Small intestine (tissue), 7 donors: ENCODE results near the gene DCUN1D1. TPM values are rescaled to one million over a fixed set of nuclear protein-coding genes. Genes with fewer than 3 reads are reported as not detected.

Experiments
- DNase-seq, 2 donors: peaks; one replicate each; pipeline versions ENCODE4 v3.0.0 to v3.0.0-alpha.2; 2013
- FAIRE-seq: peaks from 2 replicates; lab custom pipeline; 2012; peaks lifted over from hg19 to GRCh38; lab: Jason Lieb, UNC
- H3K27ac ChIP-seq, 3 donors: one replicate each; pipeline ENCODE4 v1.5.1; 2013; ENCODE audit warnings: low read length in 2 of 3, mild to moderate bottlenecking in 2 of 3, control low read depth in 1 of 3, inconsistent platforms in 1 of 3, low read depth in 1 of 3, moderate library complexity in 1 of 3
- H3K27me3 ChIP-seq, 3 donors: one replicate each; pipeline ENCODE4 v1.6.1; 2013; ENCODE audit warnings: low read length in 3 of 3, inconsistent platforms in 1 of 3; ENCODE audit not compliant: control insufficient read depth in 3 of 3, insufficient read depth in 3 of 3
- H3K36me3 ChIP-seq, 3 donors: one replicate each; pipeline ENCODE4 v1.6.1; 2013; ENCODE audit warnings: low read length in 3 of 3, inconsistent platforms in 1 of 3, low read depth in 1 of 3, mild to moderate bottlenecking in 1 of 3, moderate library complexity in 1 of 3; ENCODE audit not compliant: control insufficient read depth in 3 of 3, insufficient read depth in 2 of 3
- H3K4me1 ChIP-seq, 3 donors: one replicate each; pipeline ENCODE4 v1.6.1; 2013; ENCODE audit warnings: low read length in 2 of 3, inconsistent platforms in 1 of 3, low read depth in 1 of 3, mild to moderate bottlenecking in 1 of 3, moderate library complexity in 1 of 3; ENCODE audit not compliant: control insufficient read depth in 3 of 3, insufficient read depth in 2 of 3
- H3K4me3 ChIP-seq, 3 donors: one replicate each; pipeline ENCODE4 v1.5.1; 2013; ENCODE audit warnings: low read length in 3 of 3, control low read depth in 1 of 3, inconsistent platforms in 1 of 3, low read depth in 1 of 3, mild to moderate bottlenecking in 1 of 3, moderate library complexity in 1 of 3
- H3K9me3 ChIP-seq, 2 donors: one replicate each; pipeline ENCODE4 v1.6.1; 2013; ENCODE audit warnings: low read depth in 1 of 2, low read length in 1 of 2; ENCODE audit not compliant: control insufficient read depth in 2 of 2, insufficient read depth in 1 of 2
- WGBS, 3 donors: extraction: QIAGEN DNeasy Blood & Tissue Kit; methylation state at CpG; one replicate each; pipeline ENCODE4 v1.1.7; 2013; 5-methylcytosine and 5-hydroxymethylcytosine counted together
- polyA plus RNA-seq, 4 donors: library from polyadenylated mRNA; stranded (reverse) in 3 of 4; unstranded in 1 of 4; fragments of 200-250 nt in 3 of 4; fragments of 120-200 nt in 1 of 4; gene quantifications; one replicate each; pipeline versions ENCODE4 v1.2.1 to v1.2.3, GENCODE V29; 2013
- donor health status: healthy with polysubstance abuse.
- donor health status: control.
- donor health status: control.
- donor health status: Bipolar disorder and iron deficiency.
- donor health status: healthy.

DCUN1D1 gene
- polyA plus RNA-seq, 4 donors = 9.2 to 40.0 (median 11.7) TPM

DNA sequence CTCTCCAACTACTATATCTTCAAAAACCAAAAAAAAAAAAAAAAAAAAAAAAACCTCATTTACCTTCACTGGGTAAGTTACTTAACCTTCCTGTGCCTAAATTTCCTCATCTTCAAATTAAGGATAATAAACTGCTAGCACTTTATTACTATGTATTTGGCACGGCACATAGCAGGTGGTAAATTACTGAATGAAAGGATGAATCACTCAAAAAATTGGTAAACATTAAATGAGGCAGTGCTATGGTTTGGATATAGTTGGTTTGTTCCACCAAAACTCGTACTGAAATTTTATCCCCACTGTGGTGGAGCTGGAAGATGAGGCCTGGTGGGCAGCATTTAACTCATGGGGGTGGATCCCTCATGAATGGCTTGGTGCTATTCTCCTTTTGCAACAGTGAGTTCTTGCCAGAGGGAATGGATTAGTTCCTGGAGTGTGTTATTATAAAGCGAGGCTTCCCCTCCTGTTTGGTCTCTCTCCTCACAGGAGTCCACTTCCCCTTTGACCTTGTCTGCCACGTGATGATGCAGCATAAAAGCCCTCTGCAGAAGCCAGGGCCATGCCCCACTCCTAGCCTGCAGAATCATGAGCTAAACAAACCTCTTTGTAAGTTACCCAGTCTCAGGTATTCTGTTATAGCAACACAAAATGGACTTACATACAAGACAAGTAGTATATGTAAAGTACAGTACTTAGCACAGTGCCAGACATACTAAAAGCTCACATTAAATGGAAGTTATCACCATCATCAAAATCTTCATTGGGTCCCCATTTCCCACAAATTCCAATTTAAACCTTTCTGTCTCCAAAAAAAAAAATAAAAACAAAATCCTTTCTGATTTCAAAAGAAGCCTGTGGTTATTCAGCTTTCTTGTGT lies 20.6 kb downstream of the DCUN1D1 start:
- no peaks in the 10 kb centered on the region for H3K27me3 ChIP-seq
- FAIRE-seq (peak; percentile 19), DNase-seq (no peak)
- peaks cover 0 to 22% (median 3%) of the 10 kb centered on the region in 3 donors for H3K36me3 ChIP-seq
- H3K4me1 ChIP-seq = no peaks in the 10 kb centered on the region
- WGBS, 3 donors = 39 to 51% (median 46%) methylated on average over 4 of the region's 4 CpGs
- no peak overlapping the region for H3K27ac ChIP-seq
- H3K9me3 ChIP-seq = no peaks in the 10 kb centered on the region
- no peak overlapping the region for H3K4me3 ChIP-seq

- H3K36me3 ChIP-seq = peaks cover 0 to 20% (median 3%) of the 10 kb centered on the region in 3 donors
- DNase-seq (no peak), FAIRE-seq (no peak)
- WGBS, 3 donors = 96 to 98% (median 98%) methylated on average over 4 of the region's 4 CpGs
- no peak overlapping the region for H3K4me3 ChIP-seq
- no peaks in the 10 kb centered on the region for H3K27me3 ChIP-seq
- H3K27ac ChIP-seq = no peak overlapping the region
- no peaks in the 10 kb centered on the region for H3K9me3 ChIP-seq
- no peaks in the 10 kb centered on the region for H3K4me1 ChIP-seq
Measured at GRCh38 chr3:182957676-182958266, 22.6 kb downstream of the DCUN1D1 start.

DNA sequence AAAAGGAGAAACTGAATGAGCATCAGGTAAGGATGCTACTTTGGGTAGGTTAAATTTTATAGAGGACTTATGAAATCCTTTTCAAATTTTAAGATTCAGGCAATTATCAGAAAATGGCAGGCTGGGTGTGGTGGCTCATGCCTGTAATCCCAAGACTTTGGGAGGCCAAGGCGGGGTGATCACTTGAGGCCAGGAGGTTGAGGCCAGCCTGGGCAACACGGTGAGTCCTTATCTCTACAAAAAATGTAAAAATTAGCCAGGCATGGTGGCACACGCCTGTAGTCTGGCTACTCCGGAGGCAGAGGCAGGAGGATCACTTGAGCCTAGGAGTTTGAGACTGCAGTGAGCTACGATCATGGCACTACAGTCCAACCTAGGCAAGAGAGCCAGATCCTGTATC lies 23.1 kb downstream of the DCUN1D1 start:
- Histone ChIP-seq H3K27me3 (no peaks in the 10 kb centered on the region), H3K4me3 (no peak overlapping the region), H3K27ac (no peak overlapping the region), H3K9me3 (no peaks in the 10 kb centered on the region), H3K36me3 (peaks cover 0 to 17% (median 3%) of the 10 kb centered on the region in 3 donors), H3K4me1 (no peaks in the 10 kb centered on the region)
- no peak for FAIRE-seq
- WGBS, 3 donors = 86 to 94% (median 89%) methylated on average over 5 of the region's 5 CpGs
- no peak for DNase-seq

DNA sequence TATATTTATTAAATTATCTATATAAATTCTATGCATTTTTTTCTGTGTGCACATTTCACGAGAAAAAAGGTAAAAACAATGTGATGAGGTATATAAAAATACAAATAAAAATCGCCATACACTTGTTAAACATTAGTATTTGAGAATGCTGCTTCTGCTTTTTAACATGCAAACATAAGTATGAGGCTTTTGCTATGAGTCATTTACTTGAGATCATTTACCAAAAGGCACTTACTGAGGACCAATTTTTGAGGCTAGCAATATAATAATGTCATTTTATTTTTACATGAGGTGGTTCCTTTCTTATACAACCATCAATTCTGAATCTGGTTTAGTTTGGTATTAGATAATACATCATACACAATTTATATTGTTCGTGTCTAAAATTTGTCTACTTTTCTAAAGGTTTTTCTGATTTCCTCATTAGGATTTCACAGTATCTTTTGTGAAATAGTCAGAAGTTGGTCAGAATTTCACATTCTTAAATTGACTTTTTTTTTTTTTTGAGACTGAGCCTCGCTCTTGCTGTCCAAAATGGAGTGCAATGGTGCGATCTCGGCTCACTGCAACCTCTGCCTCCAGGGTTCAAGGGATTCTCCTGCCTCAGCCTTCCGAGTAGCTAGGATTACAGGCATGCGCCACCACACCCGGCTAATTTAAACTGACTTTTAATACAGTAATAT lies 25.6 kb downstream of the DCUN1D1 start:
- no peak for FAIRE-seq
- WGBS, 3 donors = 83 to 88% (median 84%) methylated on average over 9 of the region's 9 CpGs

DNA sequence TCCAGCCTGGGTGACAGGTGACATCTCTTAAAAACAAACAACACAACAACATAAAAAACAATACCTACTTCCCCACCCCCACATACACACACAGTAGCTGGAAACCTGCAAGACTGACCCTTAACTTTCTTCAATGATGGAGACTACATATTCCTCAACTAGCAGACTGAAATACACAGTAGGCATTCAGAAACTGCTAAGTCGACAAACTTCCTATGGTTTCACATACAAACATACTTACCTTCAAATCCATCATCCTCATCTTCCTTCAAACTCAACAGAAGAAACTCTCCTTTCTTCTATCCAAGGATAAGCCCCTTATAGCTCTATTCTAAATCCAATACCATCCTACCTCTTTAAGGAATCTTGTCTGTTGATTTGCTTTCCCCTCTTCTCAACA lies 30.6 kb downstream of the DCUN1D1 start:
- no peak for FAIRE-seq
- no peak for DNase-seq
- 99 to 100% (median 100%) methylated on average over 1 of the region's 1 CpG for WGBS, 3 donors
- Histone ChIP-seq H3K27me3 (no peaks in the 10 kb centered on the region), H3K36me3 (peaks cover 3 to 14% (median 4%) of the 10 kb centered on the region in 3 donors), H3K9me3 (no peaks in the 10 kb centered on the region), H3K27ac (no peak overlapping the region), H3K4me1 (peaks cover 0 to 4% (median 0%) of the 10 kb centered on the region in 3 donors), H3K4me3 (no peak overlapping the region)

More for the DNA sequence above, 25.6 kb downstream of the DCUN1D1 start:
- no peak overlapping the region for H3K27ac ChIP-seq
- DNase-seq = no peak
- no peaks in the 10 kb centered on the region for H3K27me3 ChIP-seq
- no peaks in the 10 kb centered on the region for H3K4me1 ChIP-seq
- H3K9me3 ChIP-seq = no peaks in the 10 kb centered on the region
- H3K4me3 ChIP-seq = no peak overlapping the region
- peaks cover 0 to 18% (median 3%) of the 10 kb centered on the region in 3 donors for H3K36me3 ChIP-seq

DNA sequence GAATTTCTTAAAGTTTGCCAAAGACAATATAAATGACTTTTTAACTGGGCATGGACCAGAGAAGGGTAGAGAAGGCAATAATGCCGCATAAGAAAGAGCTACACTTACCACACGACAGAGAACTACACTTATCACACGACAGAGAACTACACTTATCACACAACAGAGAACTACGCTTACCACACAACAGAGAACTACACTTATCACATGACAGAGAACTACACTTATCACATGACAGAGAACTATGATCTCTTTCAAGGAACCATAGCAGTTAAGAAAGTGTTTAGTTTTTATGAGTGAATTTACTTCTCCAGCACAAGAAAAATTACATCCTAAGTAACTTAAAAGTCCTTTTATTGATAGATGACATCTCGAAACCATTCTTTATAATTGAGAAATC lies 32.0 kb downstream of the DCUN1D1 start:
- no peaks in the 10 kb centered on the region for H3K27me3 ChIP-seq
- H3K4me1 ChIP-seq = peaks cover 0 to 4% (median 0%) of the 10 kb centered on the region in 3 donors
- WGBS, 3 donors = 90 to 97% (median 91%) methylated on average over 5 of the region's 5 CpGs
- peak overlapping the region in 1 of 3 donors; percentile 68 for H3K27ac ChIP-seq
- H3K36me3 ChIP-seq = peaks cover 3 to 14% (median 4%) of the 10 kb centered on the region in 3 donors
- DNase-seq = peak in 1 of 2 donors; percentile 46
- no peaks in the 10 kb centered on the region for H3K9me3 ChIP-seq
- no peak overlapping the region for H3K4me3 ChIP-seq
- FAIRE-seq = no peak

DNA sequence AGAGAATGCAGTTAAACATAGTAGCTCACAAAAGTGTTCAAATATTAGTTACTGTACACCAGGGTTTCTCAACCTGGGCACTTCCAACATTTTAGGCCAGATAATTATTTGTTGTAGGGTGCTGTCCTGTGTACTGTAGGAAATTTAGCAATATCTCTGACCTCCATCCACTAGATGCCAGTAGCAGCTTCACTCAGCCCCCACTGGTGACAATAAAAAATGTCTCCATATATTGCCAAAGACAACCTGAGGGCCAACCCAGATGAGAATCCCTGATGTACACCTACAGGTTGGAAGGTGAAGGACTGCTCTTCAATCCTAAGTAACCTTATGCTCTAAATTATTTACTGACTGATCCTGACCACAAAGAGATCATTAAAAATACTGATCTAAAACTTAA lies 32.5 kb downstream of the DCUN1D1 start:
- H3K36me3 ChIP-seq = peaks cover 3 to 14% (median 4%) of the 10 kb centered on the region in 3 donors
- FAIRE-seq (no peak), DNase-seq (peak; percentile 13 to 31)
- no peaks in the 10 kb centered on the region for H3K27me3 ChIP-seq
- H3K27ac ChIP-seq = peak overlapping the region in 1 of 3 donors; percentile 68
- H3K4me3 ChIP-seq = no peak overlapping the region
- no peaks in the 10 kb centered on the region for H3K9me3 ChIP-seq
- peaks cover 0 to 4% (median 0%) of the 10 kb centered on the region in 3 donors for H3K4me1 ChIP-seq

DNA sequence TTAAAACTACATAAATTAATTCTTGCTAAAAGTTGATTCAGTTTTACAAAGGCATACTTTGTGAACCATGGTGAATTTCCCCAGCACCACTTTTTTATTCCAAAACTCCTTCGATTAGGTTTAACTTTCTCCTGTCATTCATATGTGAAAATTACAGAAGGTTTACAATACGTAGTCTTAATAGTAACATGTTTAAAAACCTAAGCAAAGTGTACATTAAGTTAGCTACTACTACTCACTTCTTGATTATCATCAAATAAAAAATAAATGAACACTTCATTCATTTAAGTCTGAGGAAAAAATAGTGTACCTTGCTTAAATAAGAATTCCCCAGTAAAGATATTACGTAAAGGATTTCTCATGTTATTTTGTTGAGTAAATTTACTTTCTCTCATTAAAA lies 38.6 kb downstream of the DCUN1D1 start:
- H3K36me3 ChIP-seq = peaks cover 0 to 9% (median 6%) of the 10 kb centered on the region in 3 donors
- no peak overlapping the region for H3K27ac ChIP-seq
- WGBS, 3 donors = 96 to 98% (median 97%) methylated on average over 3 of the region's 3 CpGs
- H3K27me3 ChIP-seq = no peaks in the 10 kb centered on the region
- H3K9me3 ChIP-seq = no peaks in the 10 kb centered on the region
- H3K4me1 ChIP-seq = no peaks in the 10 kb centered on the region
- no peak for FAIRE-seq
- DNase-seq = no peak
- H3K4me3 ChIP-seq = no peak overlapping the region
